GM19455 (cell line): ENCODE results near the gene PLOD2.
"Not testable (repeated sequence)": the region's sequence is repeated elsewhere in the genome, so short reads cannot be mapped to it uniquely, and the experiment has no call there.

Experiments
- ATAC-seq: cut with Tn5 transposase; IDR thresholded peaks from one replicate; pipeline ENCODE4 v1.9.1; 2021; ENCODE audit not compliant: unreplicated experiment

PLOD2 gene

DNA sequence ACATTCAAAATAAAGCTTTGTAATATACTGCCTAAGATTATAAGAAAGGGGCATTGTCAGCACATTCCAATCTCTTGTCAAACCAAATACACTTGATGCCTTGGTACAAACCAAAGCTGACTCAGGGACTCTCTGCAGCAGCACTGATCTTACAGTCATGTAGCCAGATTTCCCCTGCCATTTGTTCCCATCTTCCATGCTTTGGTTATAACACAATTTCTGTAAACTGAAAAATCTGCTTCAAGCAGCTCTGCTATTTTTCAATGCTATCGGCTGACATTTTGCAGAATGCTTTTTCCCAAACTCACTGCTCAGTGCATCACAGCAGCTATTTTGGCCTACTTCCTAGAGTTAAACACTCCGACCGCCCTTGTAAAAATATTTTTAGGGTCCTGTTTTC, 18.2 kb downstream of the PLOD2 start:
- ATAC-seq: no peak

DNA sequence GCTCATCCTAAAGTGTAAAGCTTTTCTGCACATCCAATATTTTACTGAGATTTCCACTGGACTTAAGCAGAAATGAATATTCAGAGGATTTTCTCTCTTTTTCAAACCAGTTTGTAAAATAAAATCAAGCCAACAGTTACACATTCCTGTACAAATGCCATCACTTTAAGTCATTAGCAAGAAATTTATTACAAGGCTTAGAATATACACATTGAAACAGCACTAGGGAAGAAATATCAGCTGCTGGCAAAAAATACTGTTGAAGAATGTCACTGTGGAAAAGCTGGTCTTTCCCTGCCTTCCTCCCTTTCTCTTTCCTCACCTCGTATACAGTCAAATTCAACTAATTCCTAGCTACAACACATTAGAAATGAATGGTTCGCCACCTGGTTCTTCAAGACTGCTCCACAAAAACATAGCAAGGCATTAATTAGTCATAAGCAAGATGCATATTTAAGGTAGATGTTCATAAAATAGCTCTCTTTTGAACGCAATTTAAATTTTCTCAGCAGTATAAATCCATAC, 21.3 kb downstream of the PLOD2 start:
- no peak for ATAC-seq

GRCh38 chr3:146138902-146139301, 22.1 kb downstream of the PLOD2 start:
- ATAC-seq: no peak

- ATAC-seq: no peak
Measured at GRCh38 chr3:146136647-146137046, 24.3 kb downstream of the PLOD2 start.

GRCh38 chr3:146134348-146135117, 26.5 kb downstream of the PLOD2 start:
- no peak for ATAC-seq

GRCh38 chr3:146133441-146133840, 27.5 kb downstream of the PLOD2 start:
- ATAC-seq: no peak

- no peak for ATAC-seq
Measured at GRCh38 chr3:146131616-146132410, 29.2 kb downstream of the PLOD2 start.

GRCh38 chr3:146130881-146131371, 30.1 kb downstream of the PLOD2 start:
- no peak for ATAC-seq

DNA sequence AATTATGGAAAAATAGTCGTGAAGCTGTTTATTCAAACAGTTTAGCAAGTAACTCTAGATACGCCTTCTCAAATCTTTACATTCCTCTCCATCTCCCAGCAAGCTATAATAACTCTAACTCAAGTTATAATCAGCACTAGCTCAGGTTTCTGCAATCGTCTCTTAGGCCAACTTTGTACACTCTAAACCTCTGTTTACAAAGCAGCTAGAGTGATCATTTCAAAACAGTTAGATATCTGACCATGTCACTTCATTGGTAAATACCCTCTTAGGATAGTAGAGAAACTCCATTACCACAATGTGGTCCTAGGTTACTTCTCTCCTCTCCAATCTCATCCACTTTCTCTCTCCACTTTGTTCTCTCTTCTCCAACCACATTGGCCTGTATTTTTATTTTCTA, 31.2 kb downstream of the PLOD2 start:
- no peak for ATAC-seq

DNA sequence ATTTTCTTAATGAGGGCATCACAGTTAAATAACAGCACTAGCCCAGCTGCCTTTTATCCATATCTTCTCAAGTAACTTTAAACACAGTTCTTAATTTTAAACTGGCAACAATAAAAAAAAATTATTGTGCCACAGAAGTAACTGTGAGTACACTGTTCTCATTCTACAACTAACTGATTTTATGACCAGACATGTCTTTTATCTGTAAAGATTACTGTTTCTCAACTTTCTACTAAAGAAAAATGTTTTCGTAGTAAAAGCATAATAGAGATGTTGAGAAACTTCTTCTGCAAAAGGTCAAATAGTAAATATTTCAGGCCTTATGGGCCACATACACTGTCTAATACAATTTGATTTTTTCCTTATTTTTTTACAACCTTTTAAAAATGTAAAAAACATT, 32.0 kb downstream of the PLOD2 start:
- no peak for ATAC-seq

DNA sequence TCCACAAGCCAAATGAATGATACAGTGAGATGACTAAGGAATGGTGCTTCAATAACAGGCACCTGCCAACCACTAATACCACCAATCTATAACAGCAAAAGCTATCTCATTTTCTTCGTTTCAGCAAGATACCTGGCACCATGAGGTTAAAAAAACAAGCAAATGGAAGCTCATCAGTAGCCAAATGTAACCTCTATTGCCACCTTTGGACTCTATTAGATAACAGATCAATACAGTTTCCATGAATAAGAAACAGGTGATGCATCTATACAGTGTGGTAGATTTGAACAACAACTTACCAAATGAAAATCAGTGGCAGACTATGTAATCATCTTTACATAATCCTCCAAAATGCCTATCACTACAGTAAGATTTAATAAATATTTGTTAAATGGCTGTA, 32.8 kb downstream of the PLOD2 start:
- ATAC-seq: no peak

DNA sequence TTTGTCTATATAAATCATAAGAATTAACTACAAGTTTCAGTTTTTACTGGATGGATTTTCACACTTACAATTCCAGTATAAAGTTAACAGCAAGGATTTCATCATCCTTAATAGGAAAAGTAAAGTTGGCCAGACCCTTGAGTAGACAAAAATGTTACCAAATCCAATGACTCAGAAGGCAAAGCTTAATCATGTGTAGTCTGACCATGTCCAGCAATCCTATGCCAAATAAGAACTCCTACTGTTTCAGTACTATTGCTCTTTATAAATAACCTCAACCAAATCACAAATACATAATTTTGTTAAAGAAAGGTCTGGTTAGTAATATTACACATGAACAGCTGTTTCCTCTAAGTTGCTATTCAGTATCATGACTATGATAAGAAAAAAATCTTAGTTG, 35.0 kb downstream of the PLOD2 start:
- no peak for ATAC-seq

GRCh38 chr3:146124126-146124801, 36.7 kb downstream of the PLOD2 start:
- no peak for ATAC-seq

GRCh38 chr3:146117406-146118285, 43.3 kb downstream of the PLOD2 start:
- ATAC-seq: no peak

DNA sequence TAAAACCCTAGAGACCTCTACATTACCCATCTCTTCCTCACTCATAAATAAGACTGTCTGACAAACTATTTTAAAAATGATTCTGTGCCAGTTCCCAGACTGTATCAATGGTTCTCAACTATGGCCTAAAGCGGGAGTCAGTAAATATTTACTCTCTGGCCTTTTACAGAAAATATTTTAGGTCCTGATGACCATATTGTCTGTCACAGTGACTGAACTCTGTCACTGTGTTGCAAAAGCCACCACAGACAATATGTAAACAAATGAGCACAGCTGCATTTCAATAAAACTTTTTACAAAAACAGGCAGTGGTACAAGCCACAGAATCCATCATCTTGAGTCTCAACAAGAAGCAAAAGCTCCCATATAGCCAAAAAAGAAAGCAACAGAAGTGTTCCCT, 45.4 kb downstream of the PLOD2 start:
- no peak for ATAC-seq

- not testable (repeated sequence) for ATAC-seq
Measured at GRCh38 chr3:146113804-146114203, 47.2 kb downstream of the PLOD2 start.

DNA sequence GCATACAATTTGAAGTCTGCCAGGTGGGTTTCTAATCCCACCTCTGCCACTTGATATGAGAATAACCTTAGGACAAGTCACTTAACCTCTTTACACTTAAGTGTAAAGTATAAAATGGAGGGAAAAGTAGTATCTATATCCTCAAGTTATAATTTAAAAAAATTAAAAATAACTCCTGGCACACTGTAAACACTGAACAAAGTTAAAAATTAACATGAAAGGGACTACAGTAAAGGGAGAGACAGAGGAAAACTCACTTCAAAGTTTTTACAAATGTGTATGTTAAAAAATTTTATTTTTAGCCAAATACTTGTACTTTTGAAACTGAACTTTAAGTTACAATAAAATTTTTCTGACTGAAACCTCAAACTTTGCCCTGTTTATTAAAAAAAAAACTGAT, 49.6 kb downstream of the PLOD2 start:
- no peak for ATAC-seq

DNA sequence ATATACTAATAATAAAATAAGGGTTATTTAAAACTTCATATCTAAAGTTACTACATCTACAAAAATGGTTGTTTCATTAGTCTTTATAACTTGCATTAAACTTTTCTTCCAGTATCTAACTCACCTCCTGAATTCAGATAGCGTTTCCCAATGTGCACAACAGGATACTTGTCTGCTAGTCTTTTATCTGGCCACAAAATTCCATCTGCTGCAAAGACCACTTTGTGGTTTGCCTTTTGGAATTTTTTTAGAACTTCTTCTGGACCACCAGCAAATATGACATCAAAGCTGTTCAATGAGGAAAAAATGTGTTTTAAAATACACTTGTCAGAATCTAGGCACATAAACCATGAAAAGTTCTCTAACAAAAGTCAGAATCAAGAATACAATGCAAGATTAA, 50.8 kb downstream of the PLOD2 start:
- ATAC-seq: no peak

GRCh38 chr3:146106986-146107385, 54.0 kb downstream of the PLOD2 start:
- no peak for ATAC-seq

DNA sequence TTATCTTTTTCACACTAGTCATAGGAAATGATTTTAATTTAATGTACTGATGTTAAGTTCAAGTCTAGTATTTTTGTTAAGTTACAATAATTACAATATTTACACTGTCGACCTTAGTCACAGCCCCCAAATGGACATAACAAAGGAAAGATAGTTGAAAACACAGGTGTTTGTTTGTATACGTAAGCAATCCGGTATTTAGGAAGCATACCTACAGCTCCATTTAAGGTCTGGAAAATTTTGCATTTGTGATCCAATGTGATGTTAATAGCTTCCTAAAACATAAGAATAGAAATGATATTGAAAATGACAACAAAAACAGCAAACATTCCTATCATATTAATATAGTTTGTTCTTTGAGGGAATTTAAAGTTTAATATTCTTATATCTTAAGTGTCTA, 56.9 kb downstream of the PLOD2 start:
- ATAC-seq: no peak
